K562 (cell line): ENCODE data around the gene BTRC. TPM values are rescaled to one million over a fixed set of nuclear protein-coding genes. Genes with fewer than 3 reads are reported as not detected.
A peak's percentile ranks its signal among the peaks of the same experiment; 100 is the strongest.

Source experiments
- ARID2 ChIP-seq: fragments of 450-650 bp; IDR thresholded peaks from 2 replicates; pipeline ENCODE4 v1.6.1; 2017; ENCODE audit warnings: antibody characterized with exemption, mild to moderate bottlenecking
- DPF2 ChIP-seq: fragments of 450-650 bp; IDR thresholded peaks from 2 replicates; pipeline ENCODE4 v1.6.1; 2016
- FOXJ2 ChIP-seq: fragments of 200-800 bp; sonication (Bioruptor generic); IDR thresholded peaks from 2 replicates; pipeline ENCODE4 v1.6.1; 2016; ENCODE audit warnings: missing genetic modification characterization, missing compliant biosample characterization
- SMARCA5 ChIP-seq: fragments of 450-650 bp; IDR thresholded peaks from 2 replicates; pipeline ENCODE4 v1.6.1; 2016
- SMARCC2 ChIP-seq: fragments of 450-650 bp; IDR thresholded peaks from 2 replicates; pipeline ENCODE4 v1.6.1; 2017; ENCODE audit warnings: antibody characterized with exemption, moderate library complexity, mild to moderate bottlenecking, low read depth
- ZNF431 ChIP-seq: sonication (generic); formaldehyde crosslinking; IDR thresholded peaks from 2 replicates; pipeline ENCODE4 v1.8.0; 2022; ENCODE audit warnings: mild to moderate bottlenecking, missing genetic modification reagents
- polyA plus RNA-seq, 8 experiments: library from polyadenylated mRNA; depleted of rRNA in 4 of 8; stranded (reverse) in 5 of 8; unstranded in 3 of 8; fragments of >200 nt; fragmentation: Nextera tagmentation in 2 of 8; fragmentation: Illumina TruSeq in 1 of 8; extraction: Ambion mirVana in 2 of 8; extraction: Trizol in 1 of 8; gene quantifications; 2 replicates each; pipeline versions ENCODE4 v1.2.1 to v1.2.3, GENCODE V29; 2011 to 2014; ENCODE audit warnings: inconsistent platforms in 1 of 8, missing spikeins in 1 of 8
- total RNA-seq, 7 experiments: library from RNA; depleted of rRNA in 6 of 7; stranded (reverse); fragments of >200 nt in 6 of 7; fragmentation: Illumina TruSeq in 2 of 7; extraction: Trizol in 2 of 7; gene quantifications; 2 replicates each; pipeline versions ENCODE4 v1.2.1 to v1.2.3, GENCODE V29; 2011 to 2021; ENCODE audit warnings: low replicate concordance in 1 of 7
- TF ChIP-seq, protein P1 (sequence below): sonication (generic); formaldehyde crosslinking; IDR thresholded peaks from 2 replicates; pipeline ENCODE4 v1.8.0; 2023; ENCODE audit warnings: mild to moderate bottlenecking, missing genetic modification reagents
- TF ChIP-seq, protein P2 (sequence below), 2 experiments: IDR thresholded peaks; 2 replicates each; pipeline ENCODE4 v1.6.1; 2011; ENCODE audit warnings: borderline replicate concordance in 1 of 2, control low read depth in 1 of 2, low read depth in 1 of 2, low read length in 1 of 2, mild to moderate bottlenecking in 1 of 2, mixed read lengths in 1 of 2, moderate library complexity in 1 of 2; ENCODE audit not compliant: insufficient read depth in 1 of 2, insufficient read length in 1 of 2, poor library complexity in 1 of 2, severe bottlenecking in 1 of 2; ENCODE audit errors: extremely low read depth in 1 of 2

BTRC gene
- total and polyA plus RNA-seq, 9 of the 15 experiments (the other 6 are each of a cell fraction or from before 2014, with no cell fraction given) = 1.6 to 15.4 (median 7.0) TPM

DNA sequence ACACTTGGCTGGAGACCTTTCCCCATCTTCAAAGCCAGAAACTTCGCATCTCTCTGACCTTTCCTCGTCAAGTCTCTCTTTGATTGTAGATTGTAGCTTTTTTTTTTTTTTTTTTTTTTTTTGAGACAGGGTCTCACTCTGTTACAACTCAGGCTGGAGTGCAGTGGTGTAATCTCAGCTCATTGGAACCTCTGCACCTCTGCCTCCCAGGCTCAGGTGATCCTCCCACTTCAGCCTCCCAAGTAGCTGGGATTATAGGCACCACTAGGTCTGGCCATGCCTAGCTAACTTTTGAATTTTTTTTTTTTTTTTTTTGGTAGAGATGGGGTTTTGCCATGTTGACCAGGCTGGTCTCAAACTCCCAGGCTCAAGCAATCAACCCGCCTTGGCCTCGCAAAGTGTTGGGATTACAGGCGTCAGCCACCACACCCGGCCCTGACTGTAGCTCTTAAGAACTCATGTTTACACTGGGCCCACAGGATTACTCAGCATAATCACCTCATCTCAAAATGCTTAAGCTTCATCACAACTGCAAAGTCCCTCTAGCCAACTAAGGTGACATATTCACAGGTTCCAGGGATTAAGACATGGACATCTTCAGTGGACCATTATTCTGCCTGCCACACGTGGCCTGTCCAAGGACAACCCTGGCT lies 222.4 kb downstream of the BTRC start (continued):
- TF ChIP-seq, protein P1, sequence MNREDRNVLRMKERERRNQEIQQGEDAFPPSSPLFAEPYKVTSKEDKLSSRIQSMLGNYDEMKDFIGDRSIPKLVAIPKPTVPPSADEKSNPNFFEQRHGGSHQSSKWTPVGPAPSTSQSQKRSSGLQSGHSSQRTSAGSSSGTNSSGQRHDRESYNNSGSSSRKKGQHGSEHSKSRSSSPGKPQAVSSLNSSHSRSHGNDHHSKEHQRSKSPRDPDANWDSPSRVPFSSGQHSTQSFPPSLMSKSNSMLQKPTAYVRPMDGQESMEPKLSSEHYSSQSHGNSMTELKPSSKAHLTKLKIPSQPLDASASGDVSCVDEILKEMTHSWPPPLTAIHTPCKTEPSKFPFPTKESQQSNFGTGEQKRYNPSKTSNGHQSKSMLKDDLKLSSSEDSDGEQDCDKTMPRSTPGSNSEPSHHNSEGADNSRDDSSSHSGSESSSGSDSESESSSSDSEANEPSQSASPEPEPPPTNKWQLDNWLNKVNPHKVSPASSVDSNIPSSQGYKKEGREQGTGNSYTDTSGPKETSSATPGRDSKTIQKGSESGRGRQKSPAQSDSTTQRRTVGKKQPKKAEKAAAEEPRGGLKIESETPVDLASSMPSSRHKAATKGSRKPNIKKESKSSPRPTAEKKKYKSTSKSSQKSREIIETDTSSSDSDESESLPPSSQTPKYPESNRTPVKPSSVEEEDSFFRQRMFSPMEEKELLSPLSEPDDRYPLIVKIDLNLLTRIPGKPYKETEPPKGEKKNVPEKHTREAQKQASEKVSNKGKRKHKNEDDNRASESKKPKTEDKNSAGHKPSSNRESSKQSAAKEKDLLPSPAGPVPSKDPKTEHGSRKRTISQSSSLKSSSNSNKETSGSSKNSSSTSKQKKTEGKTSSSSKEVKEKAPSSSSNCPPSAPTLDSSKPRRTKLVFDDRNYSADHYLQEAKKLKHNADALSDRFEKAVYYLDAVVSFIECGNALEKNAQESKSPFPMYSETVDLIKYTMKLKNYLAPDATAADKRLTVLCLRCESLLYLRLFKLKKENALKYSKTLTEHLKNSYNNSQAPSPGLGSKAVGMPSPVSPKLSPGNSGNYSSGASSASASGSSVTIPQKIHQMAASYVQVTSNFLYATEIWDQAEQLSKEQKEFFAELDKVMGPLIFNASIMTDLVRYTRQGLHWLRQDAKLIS (CRISPR knock-in tag) = no peak
- TF ChIP-seq ZNF431 (peak; percentile 25; the same call in 1 of the 2 replicates), FOXJ2 (tag) (0 out of 2 replicates have a peak, but pooled peaks have one; percentile 39), SMARCA5 (peak; percentile 63), DPF2 (peak; percentile 60; the same call in 1 of the 2 replicates), ARID2 (no peak), SMARCC2 (peak; percentile 12; the same call in 1 of the 2 replicates)
- TF ChIP-seq, protein P2, sequence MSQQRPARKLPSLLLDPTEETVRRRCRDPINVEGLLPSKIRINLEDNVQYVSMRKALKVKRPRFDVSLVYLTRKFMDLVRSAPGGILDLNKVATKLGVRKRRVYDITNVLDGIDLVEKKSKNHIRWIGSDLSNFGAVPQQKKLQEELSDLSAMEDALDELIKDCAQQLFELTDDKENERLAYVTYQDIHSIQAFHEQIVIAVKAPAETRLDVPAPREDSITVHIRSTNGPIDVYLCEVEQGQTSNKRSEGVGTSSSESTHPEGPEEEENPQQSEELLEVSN (IDR thresholded peaks at IDR 0.05; ENCODE audit: borderline replicate concordance in 1 of 2, extremely low read depth in 1 of 2, insufficient read depth in 1 of 2, insufficient read length in 1 of 2, low read depth in 1 of 2, low read length in 1 of 2, poor library complexity in 1 of 2, severe bottlenecking in 1 of 2) = peak in 1 of 2 experiments; percentile 60
